Esophagus muscularis mucosa (tissue), 4 donors: ENCODE data around the gene LYZL1. TPM values are rescaled to one million over a fixed set of nuclear protein-coding genes. Genes with fewer than 3 reads are reported as not detected.

Experiments
- DNase-seq: peaks from one replicate; pipeline ENCODE4 v3.0.0-alpha.2; 2017; ENCODE audit errors: extremely low spot score
- H3K27ac ChIP-seq, 4 donors: fragments of 200-600 bp; sonication (generic); replicated peaks in 1 of 4; 1 replicate in 3 of 4; 2 replicates in 1 of 4; pipeline ENCODE4 v1.5.1; 2016 to 2019; ENCODE audit warnings: mild to moderate bottlenecking in 1 of 4
- H3K27me3 ChIP-seq, 4 donors: fragments of 200-600 bp; sonication (generic); one replicate each; pipeline versions ENCODE4 v1.5.1 to v1.6.0; 2016 to 2019
- H3K36me3 ChIP-seq, 4 donors: fragments of 200-600 bp; sonication (generic); one replicate each; pipeline ENCODE4 v1.5.1; 2016 to 2019
- H3K4me1 ChIP-seq, 4 donors: fragments of 200-600 bp; sonication (generic); one replicate each; pipeline ENCODE4 v1.5.1; 2016 to 2019
- H3K4me3 ChIP-seq, 4 donors: fragments of 200-600 bp; sonication (generic); 1 replicate in 2 of 4; 2 replicates in 2 of 4; pipeline ENCODE4 v1.5.1; 2016 to 2019; ENCODE audit warnings: mild to moderate bottlenecking in 4 of 4, moderate library complexity in 1 of 4
- H3K9me3 ChIP-seq, 4 donors: fragments of 200-600 bp; sonication (generic); 1 replicate in 3 of 4; 2 replicates in 1 of 4; pipeline ENCODE4 v1.5.1; 2016 to 2019
- EP300 ChIP-seq: sonication (generic); formaldehyde crosslinking; IDR thresholded peaks from one replicate; pipeline ENCODE4 v1.6.1; 2017; ENCODE audit warnings: antibody characterized with exemption
- POLR2A ChIP-seq: fragments of 450-650 bp; IDR thresholded peaks from one replicate; pipeline ENCODE4 v1.6.1; 2017; ENCODE audit warnings: antibody characterized with exemption, moderate library complexity, mild to moderate bottlenecking, low read depth
- POLR2AphosphoS5 ChIP-seq, 2 donors: sonication (generic); formaldehyde crosslinking; IDR thresholded peaks; one replicate each; pipeline ENCODE4 v1.6.1; 2017; ENCODE audit warnings: antibody characterized with exemption in 2 of 2
- WGBS: methylation state at CpG from one replicate; pipeline ENCODE4 v1.1.5; 2018; 5-methylcytosine and 5-hydroxymethylcytosine counted together
- intact Hi-C: fragments of 100-400 bp; cut with DNase I; formaldehyde crosslinking; loops from one replicate; pipeline ENCODE4 v1.15.1; 2023
- total RNA-seq, 4 donors: library from RNA; depleted of rRNA; stranded (reverse); fragments of >200 nt; gene quantifications; one replicate each; pipeline versions ENCODE4 v1.1.0 to v1.2.1, GENCODE V29; 2016
- TF ChIP-seq, protein P1 (sequence below), 3 experiments: fragments of 200-600 bp in 2 of 3; fragments of 450-650 bp in 1 of 3; sonication (generic) in 2 of 3; IDR thresholded peaks; one replicate each; pipeline ENCODE4 v1.5.1; 2017 to 2019; ENCODE audit warnings: antibody characterized with exemption in 3 of 3, mild to moderate bottlenecking in 2 of 3, moderate library complexity in 1 of 3

LYZL1 gene
- total RNA-seq, 4 donors from 2014 or later, result not detected

- Histone ChIP-seq H3K27me3 (peaks cover 0 to 19% (median 0%) of the 10 kb centered on the region in 4 donors), H3K9me3 (no peaks in the 10 kb centered on the region), H3K27ac (no peak overlapping the region), H3K4me3 (no peak overlapping the region), H3K36me3 (no peaks in the 10 kb centered on the region), H3K4me1 (peaks cover 0 to under 1% (median 0%) of the 10 kb centered on the region in 4 donors)
- intact Hi-C loops, result no loop called here
- WGBS, result 94% methylated on average over 1 of the region's 1 CpG
- DNase-seq, result no peak
- TF ChIP-seq EP300, result no peak
- TF ChIP-seq, protein P1, sequence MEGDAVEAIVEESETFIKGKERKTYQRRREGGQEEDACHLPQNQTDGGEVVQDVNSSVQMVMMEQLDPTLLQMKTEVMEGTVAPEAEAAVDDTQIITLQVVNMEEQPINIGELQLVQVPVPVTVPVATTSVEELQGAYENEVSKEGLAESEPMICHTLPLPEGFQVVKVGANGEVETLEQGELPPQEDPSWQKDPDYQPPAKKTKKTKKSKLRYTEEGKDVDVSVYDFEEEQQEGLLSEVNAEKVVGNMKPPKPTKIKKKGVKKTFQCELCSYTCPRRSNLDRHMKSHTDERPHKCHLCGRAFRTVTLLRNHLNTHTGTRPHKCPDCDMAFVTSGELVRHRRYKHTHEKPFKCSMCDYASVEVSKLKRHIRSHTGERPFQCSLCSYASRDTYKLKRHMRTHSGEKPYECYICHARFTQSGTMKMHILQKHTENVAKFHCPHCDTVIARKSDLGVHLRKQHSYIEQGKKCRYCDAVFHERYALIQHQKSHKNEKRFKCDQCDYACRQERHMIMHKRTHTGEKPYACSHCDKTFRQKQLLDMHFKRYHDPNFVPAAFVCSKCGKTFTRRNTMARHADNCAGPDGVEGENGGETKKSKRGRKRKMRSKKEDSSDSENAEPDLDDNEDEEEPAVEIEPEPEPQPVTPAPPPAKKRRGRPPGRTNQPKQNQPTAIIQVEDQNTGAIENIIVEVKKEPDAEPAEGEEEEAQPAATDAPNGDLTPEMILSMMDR (IDR thresholded peaks at IDR 0.05), result peak in 1 of 3 experiments; percentile 10
- no peak for TF ChIP-seq POLR2A
- no peak for TF ChIP-seq POLR2AphosphoS5 (IDR thresholded peaks at IDR 0.05)
These were observed 45.1 kb upstream of the LYZL1 start for GRCh38 chr10:29243750-29244149.

DNA sequence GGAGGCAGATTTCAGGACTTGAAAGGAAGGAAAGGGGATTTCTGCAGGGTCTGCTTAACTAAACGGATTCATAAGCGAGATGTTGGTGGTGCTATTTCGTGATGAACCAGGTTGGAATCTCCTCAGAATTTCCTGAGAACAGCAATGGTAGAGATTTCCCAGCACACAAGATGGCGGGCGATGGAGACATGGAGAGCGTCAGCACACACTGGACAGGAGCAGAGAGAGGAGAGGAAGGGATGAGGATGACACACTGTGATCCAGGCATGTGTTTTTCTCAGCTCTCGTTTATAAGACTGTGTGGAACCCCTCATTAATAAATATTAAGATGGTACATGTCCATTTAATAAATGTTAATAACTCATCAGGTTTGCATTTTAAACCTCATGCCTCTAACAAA is 43.9 kb upstream of the LYZL1 start:
- H3K4me1 ChIP-seq, result no peaks in the 10 kb centered on the region
- H3K9me3 ChIP-seq, result no peaks in the 10 kb centered on the region
- no peak for DNase-seq
- H3K27ac ChIP-seq, result no peak overlapping the region
- no peak overlapping the region for H3K4me3 ChIP-seq
- intact Hi-C loops, result no loop called here
- 87% methylated on average over 7 of the region's 7 CpGs for WGBS
- TF ChIP-seq, protein P1 (IDR thresholded peaks at IDR 0.05), result no peak
- TF ChIP-seq POLR2AphosphoS5 (IDR thresholded peaks at IDR 0.05) (no peak), EP300 (no peak), POLR2A (no peak)
- peaks cover 0 to 28% (median 0%) of the 10 kb centered on the region in 4 donors for H3K27me3 ChIP-seq
- H3K36me3 ChIP-seq, result no peaks in the 10 kb centered on the region

DNA sequence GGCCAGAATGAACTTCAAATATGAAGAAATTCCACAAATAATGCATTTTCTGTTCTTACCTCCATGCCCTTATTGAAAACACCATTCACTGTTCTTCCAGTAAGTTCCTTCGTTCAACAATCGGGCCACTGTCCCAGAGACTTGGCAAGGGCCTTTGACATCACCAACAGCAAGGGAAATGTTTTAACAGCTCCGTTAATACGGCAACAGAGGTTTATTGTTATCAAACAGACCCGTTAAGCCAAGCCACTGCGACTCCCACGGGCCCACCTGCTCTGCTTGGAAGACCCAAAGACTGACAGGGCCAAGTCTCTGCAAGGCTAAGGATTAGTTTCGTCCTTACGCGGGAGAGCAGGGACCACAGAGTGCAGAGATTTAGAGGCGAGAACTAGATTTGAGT is 43.4 kb upstream of the LYZL1 start:
- no peaks in the 10 kb centered on the region for H3K9me3 ChIP-seq
- WGBS, result 82% methylated on average over 11 of the region's 11 CpGs
- no peak for DNase-seq
- TF ChIP-seq POLR2A, result no peak
- TF ChIP-seq, protein P1 (IDR thresholded peaks at IDR 0.05), result no peak
- no peak for TF ChIP-seq EP300
- TF ChIP-seq POLR2AphosphoS5 (IDR thresholded peaks at IDR 0.05), result no peak
- intact Hi-C loops, result no loop called here
- no peaks in the 10 kb centered on the region for H3K36me3 ChIP-seq
- no peaks in the 10 kb centered on the region for H3K4me1 ChIP-seq
- H3K27ac ChIP-seq, result no peak overlapping the region
- peaks cover 0 to 33% (median 0%) of the 10 kb centered on the region in 4 donors for H3K27me3 ChIP-seq
- no peak overlapping the region for H3K4me3 ChIP-seq

- Histone ChIP-seq H3K9me3 (no peaks in the 10 kb centered on the region), H3K27me3 (peaks cover 0 to 38% (median 0%) of the 10 kb centered on the region in 4 donors), H3K4me3 (no peak overlapping the region), H3K4me1 (no peaks in the 10 kb centered on the region), H3K36me3 (no peaks in the 10 kb centered on the region), H3K27ac (no peak overlapping the region)
- TF ChIP-seq POLR2A, result no peak
- TF ChIP-seq EP300, result no peak
- TF ChIP-seq, protein P1 (IDR thresholded peaks at IDR 0.05), result no peak
- no peak for TF ChIP-seq POLR2AphosphoS5 (IDR thresholded peaks at IDR 0.05)
- intact Hi-C loops, result no loop called here
- no peak for DNase-seq
- WGBS, result 95% methylated on average over 1 of the region's 1 CpG
These were observed 42.4 kb upstream of the LYZL1 start for GRCh38 chr10:29246449-29246848.

- TF ChIP-seq, protein P1 (IDR thresholded peaks at IDR 0.05), result no peak
- TF ChIP-seq POLR2AphosphoS5 (IDR thresholded peaks at IDR 0.05), result no peak
- TF ChIP-seq EP300, result no peak
- no peak for TF ChIP-seq POLR2A
- Histone ChIP-seq H3K27ac (no peak overlapping the region), H3K36me3 (no peaks in the 10 kb centered on the region), H3K4me3 (no peak overlapping the region), H3K27me3 (peaks cover 0 to 50% (median 0%) of the 10 kb centered on the region in 4 donors), H3K9me3 (no peaks in the 10 kb centered on the region), H3K4me1 (no peaks in the 10 kb centered on the region)
- no peak for DNase-seq
- intact Hi-C loops, result no loop called here
These were observed 40.7 kb upstream of the LYZL1 start for GRCh38 chr10:29248158-29248557.
